HEK293 (cell line): ENCODE data around the gene PLEKHA6.

Source experiments
- CTCF ChIP-seq: fragments of 450-650 bp; formaldehyde crosslinking; IDR thresholded peaks from 2 replicates; pipeline ENCODE4 v1.5.1; 2016; ENCODE audit warnings: missing biosample characterization, missing genetic modification characterization
- ELK4 ChIP-seq: IDR thresholded peaks from 2 replicates; pipeline ENCODE4 v1.6.1; 2011; ENCODE audit warnings: mild to moderate bottlenecking, low read depth, low read length, borderline replicate concordance
- MEIS1 ChIP-seq: sonication (generic); formaldehyde crosslinking; IDR thresholded peaks from 2 replicates; pipeline ENCODE4 v1.8.1; 2022; ENCODE audit warnings: missing genetic modification reagents, mild to moderate bottlenecking, borderline replicate concordance
- MYNN ChIP-seq: fragments of 450-650 bp; formaldehyde crosslinking; IDR thresholded peaks from 2 replicates; pipeline ENCODE4 v1.5.1; 2016; ENCODE audit warnings: missing biosample characterization, missing genetic modification characterization, borderline replicate concordance
- PRDM4 ChIP-seq: fragments of 450-650 bp; formaldehyde crosslinking; IDR thresholded peaks from 2 replicates; pipeline ENCODE4 v1.5.1; 2017; ENCODE audit warnings: missing biosample characterization, missing genetic modification characterization
- ZBTB10 ChIP-seq: fragments of 450-650 bp; formaldehyde crosslinking; IDR thresholded peaks from 2 replicates; pipeline ENCODE4 v1.5.1; 2016; ENCODE audit warnings: missing biosample characterization, missing genetic modification characterization
- ZBTB11 ChIP-seq: fragments of 450-650 bp; formaldehyde crosslinking; conservative IDR thresholded peaks from 2 replicates; pipeline ENCODE4 v1.5.1; 2016; ENCODE audit warnings: low read depth, missing biosample characterization, missing genetic modification characterization
- ZBTB7A ChIP-seq: fragments of 450-650 bp; formaldehyde crosslinking; IDR thresholded peaks from 2 replicates; pipeline ENCODE4 v1.5.1; 2016; ENCODE audit warnings: low read depth, missing biosample characterization, missing genetic modification characterization
- ZBTB8A ChIP-seq: fragments of 450-650 bp; formaldehyde crosslinking; IDR thresholded peaks from 2 replicates; pipeline ENCODE4 v1.5.1; 2016; ENCODE audit warnings: missing biosample characterization, missing genetic modification characterization
- ZNF175 ChIP-seq: fragments of 450-650 bp; formaldehyde crosslinking; IDR thresholded peaks from 2 replicates; pipeline ENCODE4 v1.5.1; 2016; ENCODE audit warnings: missing biosample characterization, missing genetic modification characterization
- ZNF248 ChIP-seq: fragments of 450-650 bp; formaldehyde crosslinking; IDR thresholded peaks from 2 replicates; pipeline ENCODE4 v1.5.1; 2017; ENCODE audit warnings: missing biosample characterization, missing genetic modification characterization
- ZNF639 ChIP-seq: fragments of 450-650 bp; formaldehyde crosslinking; IDR thresholded peaks from 2 replicates; pipeline ENCODE4 v1.5.1; 2016; ENCODE audit warnings: missing biosample characterization, missing genetic modification characterization
- ZSCAN5A ChIP-seq: fragments of 450-650 bp; formaldehyde crosslinking; IDR thresholded peaks from 2 replicates; pipeline ENCODE4 v1.5.1; 2016; ENCODE audit warnings: missing biosample characterization, missing genetic modification characterization
- TF ChIP-seq, protein P1 (sequence below): fragments of 450-650 bp; formaldehyde crosslinking; IDR thresholded peaks from 2 replicates; pipeline ENCODE4 v1.5.1; 2016; ENCODE audit warnings: missing biosample characterization, missing genetic modification characterization

GRCh38 chr1:204396015-204396583 lies 36.4 kb upstream of the PLEKHA6 start:
- TF ChIP-seq CTCF (tag by site-specific recombination), result no peak
- no peak for TF ChIP-seq ZNF639
- TF ChIP-seq ZNF175 (tag by site-specific recombination), result no peak
- no peak for TF ChIP-seq PRDM4 (tag by site-specific recombination)
- no peak for TF ChIP-seq ELK4
- no peak for TF ChIP-seq ZNF248 (tag by site-specific recombination)
- no peak for TF ChIP-seq ZBTB8A
- TF ChIP-seq MEIS1 (CRISPR knock-in tag), result no peak
- no peak for TF ChIP-seq ZBTB7A (tag by site-specific recombination)
- TF ChIP-seq ZSCAN5A (tag by site-specific recombination), result no peak
- no peak for TF ChIP-seq ZBTB10 (tag by site-specific recombination)
- TF ChIP-seq, protein P1, sequence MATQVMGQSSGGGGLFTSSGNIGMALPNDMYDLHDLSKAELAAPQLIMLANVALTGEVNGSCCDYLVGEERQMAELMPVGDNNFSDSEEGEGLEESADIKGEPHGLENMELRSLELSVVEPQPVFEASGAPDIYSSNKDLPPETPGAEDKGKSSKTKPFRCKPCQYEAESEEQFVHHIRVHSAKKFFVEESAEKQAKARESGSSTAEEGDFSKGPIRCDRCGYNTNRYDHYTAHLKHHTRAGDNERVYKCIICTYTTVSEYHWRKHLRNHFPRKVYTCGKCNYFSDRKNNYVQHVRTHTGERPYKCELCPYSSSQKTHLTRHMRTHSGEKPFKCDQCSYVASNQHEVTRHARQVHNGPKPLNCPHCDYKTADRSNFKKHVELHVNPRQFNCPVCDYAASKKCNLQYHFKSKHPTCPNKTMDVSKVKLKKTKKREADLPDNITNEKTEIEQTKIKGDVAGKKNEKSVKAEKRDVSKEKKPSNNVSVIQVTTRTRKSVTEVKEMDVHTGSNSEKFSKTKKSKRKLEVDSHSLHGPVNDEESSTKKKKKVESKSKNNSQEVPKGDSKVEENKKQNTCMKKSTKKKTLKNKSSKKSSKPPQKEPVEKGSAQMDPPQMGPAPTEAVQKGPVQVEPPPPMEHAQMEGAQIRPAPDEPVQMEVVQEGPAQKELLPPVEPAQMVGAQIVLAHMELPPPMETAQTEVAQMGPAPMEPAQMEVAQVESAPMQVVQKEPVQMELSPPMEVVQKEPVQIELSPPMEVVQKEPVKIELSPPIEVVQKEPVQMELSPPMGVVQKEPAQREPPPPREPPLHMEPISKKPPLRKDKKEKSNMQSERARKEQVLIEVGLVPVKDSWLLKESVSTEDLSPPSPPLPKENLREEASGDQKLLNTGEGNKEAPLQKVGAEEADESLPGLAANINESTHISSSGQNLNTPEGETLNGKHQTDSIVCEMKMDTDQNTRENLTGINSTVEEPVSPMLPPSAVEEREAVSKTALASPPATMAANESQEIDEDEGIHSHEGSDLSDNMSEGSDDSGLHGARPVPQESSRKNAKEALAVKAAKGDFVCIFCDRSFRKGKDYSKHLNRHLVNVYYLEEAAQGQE (tag by site-specific recombination), result no peak
- no peak for TF ChIP-seq ZBTB11 (tag by site-specific recombination)
- TF ChIP-seq MYNN (tag by site-specific recombination), result no peak
